Epithelial cell of proximal tubule (primary cell): ENCODE results near the gene VPS16. TPM values are rescaled to one million over a fixed set of nuclear protein-coding genes. Genes with fewer than 3 reads are reported as not detected.
A peak's percentile ranks its signal among the peaks of the same experiment; 100 is the strongest.

ENCODE experiments used
- DNase-seq: peaks from one replicate; pipeline ENCODE4 v3.0.0-alpha.2; 2011; ENCODE audit warnings: low read depth
- H3K4me3 ChIP-seq: 2 replicates; pipeline ENCODE4 v1.5.1; 2011; ENCODE audit warnings: low read depth, mild to moderate bottlenecking, low read length
- total RNA-seq: library from RNA; depleted of rRNA; stranded (reverse); fragments of >200 nt; gene quantifications from 2 replicates; pipeline ENCODE4 v1.2.3, GENCODE V29; 2015
- TF ChIP-seq, protein P1 (sequence below): conservative IDR thresholded peaks from 2 replicates; pipeline ENCODE4 v1.5.1; 2012; ENCODE audit warnings: low read depth, mild to moderate bottlenecking, low read length

VPS16 gene
- total RNA-seq, 1 donor from 2014 or later: 18.1 TPM

DNA sequence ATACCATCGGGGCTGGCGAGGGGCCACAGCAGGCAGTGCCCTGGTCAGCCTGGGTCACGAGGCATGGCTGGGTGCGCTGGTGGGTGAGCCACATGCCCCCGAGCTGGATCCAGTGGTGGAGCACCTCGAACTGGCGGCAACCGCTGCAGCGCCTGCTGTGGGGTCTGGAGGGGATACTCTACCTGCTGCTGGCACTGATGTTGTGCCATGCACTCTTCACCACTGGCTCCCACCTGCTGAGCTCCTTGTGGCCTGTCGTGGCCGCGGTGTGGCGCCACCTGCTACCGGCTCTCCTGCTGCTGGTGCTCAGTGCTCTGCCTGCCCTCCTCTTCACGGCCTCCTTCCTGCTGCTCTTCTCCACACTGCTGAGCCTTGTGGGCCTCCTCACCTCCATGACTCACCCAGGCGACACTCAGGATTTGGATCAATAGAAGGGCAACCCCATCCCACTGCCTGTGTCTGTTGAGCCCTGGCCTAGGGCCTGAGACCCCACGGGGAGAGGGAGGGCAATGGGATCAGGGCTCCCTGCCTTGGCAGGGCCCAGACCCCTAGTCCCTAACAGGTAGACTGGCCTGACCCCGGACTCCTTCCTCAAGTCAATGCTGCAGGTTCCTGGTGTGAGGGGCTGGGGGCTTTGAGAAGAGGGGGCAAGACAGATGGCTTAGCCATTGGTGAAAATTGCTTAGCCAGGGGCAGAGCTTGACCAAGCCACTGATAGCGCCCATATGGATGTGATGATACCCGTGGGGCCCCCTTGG, 23.8 kb upstream of the VPS16 start:
- no peak overlapping the region for H3K4me3 ChIP-seq
- TF ChIP-seq, protein P1, sequence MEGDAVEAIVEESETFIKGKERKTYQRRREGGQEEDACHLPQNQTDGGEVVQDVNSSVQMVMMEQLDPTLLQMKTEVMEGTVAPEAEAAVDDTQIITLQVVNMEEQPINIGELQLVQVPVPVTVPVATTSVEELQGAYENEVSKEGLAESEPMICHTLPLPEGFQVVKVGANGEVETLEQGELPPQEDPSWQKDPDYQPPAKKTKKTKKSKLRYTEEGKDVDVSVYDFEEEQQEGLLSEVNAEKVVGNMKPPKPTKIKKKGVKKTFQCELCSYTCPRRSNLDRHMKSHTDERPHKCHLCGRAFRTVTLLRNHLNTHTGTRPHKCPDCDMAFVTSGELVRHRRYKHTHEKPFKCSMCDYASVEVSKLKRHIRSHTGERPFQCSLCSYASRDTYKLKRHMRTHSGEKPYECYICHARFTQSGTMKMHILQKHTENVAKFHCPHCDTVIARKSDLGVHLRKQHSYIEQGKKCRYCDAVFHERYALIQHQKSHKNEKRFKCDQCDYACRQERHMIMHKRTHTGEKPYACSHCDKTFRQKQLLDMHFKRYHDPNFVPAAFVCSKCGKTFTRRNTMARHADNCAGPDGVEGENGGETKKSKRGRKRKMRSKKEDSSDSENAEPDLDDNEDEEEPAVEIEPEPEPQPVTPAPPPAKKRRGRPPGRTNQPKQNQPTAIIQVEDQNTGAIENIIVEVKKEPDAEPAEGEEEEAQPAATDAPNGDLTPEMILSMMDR: peak; percentile 3
- DNase-seq: no peak

DNA sequence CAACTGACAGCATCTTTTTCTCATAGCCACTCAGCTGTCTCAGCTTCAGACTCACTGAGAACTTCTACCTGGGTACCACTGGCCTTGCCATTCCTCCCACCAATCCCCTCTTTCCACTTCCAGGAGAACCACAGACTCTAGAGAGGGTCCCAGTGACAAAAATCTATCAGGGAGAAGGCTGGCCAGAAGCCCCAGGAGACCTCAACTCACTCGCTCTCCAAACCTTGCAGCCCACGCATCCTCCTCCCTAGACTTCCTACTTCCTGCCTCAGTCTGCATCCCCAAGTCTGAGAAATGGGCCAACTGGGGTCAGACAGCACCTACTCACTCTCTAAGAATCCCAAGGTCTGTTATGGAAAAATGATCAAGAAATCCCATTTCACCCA, 23.2 kb upstream of the VPS16 start:
- H3K4me3 ChIP-seq: no peak overlapping the region
- DNase-seq: no peak
- TF ChIP-seq, protein P1: no peak

DNA sequence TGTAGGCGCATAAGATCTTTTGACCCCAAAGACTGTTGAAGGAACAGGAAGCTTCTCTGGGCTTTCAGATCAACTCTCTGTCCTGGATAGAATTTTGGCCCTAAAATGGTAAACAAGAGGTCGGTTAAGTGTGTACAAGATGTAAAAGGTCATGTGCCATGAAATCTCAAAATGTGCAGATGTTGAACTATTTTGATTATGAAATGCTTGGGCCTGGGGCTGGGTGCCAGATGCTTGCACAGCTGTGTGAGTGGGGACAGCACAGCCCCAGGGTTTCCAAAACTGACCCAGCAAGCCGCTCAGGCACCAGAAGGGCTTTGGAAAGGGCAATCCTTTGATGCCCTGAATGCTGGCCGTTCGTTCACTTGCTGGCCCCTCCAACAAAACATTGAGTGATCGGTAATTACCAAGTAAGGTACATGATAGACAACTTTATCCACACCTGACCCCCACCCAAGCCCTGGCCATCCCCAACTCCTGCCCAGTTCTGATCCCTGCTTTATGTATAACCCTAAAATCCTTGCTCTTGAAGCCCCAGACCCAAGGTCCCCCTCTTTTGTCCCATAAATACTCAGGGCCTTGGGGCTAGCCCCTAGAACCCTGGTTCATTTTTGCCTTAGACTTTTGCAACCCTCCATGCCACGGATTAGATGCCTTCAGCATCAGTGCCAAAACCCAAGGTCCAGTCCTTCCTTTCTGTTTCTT, 22.5 kb upstream of the VPS16 start:
- H3K4me3 ChIP-seq: no peak overlapping the region
- TF ChIP-seq, protein P1: no peak
- DNase-seq: no peak

- no peak overlapping the region for H3K4me3 ChIP-seq
- TF ChIP-seq, protein P1: no peak
- DNase-seq: no peak
These were observed 20.3 kb upstream of the VPS16 start for GRCh38 chr20:2820084-2820895.

DNA sequence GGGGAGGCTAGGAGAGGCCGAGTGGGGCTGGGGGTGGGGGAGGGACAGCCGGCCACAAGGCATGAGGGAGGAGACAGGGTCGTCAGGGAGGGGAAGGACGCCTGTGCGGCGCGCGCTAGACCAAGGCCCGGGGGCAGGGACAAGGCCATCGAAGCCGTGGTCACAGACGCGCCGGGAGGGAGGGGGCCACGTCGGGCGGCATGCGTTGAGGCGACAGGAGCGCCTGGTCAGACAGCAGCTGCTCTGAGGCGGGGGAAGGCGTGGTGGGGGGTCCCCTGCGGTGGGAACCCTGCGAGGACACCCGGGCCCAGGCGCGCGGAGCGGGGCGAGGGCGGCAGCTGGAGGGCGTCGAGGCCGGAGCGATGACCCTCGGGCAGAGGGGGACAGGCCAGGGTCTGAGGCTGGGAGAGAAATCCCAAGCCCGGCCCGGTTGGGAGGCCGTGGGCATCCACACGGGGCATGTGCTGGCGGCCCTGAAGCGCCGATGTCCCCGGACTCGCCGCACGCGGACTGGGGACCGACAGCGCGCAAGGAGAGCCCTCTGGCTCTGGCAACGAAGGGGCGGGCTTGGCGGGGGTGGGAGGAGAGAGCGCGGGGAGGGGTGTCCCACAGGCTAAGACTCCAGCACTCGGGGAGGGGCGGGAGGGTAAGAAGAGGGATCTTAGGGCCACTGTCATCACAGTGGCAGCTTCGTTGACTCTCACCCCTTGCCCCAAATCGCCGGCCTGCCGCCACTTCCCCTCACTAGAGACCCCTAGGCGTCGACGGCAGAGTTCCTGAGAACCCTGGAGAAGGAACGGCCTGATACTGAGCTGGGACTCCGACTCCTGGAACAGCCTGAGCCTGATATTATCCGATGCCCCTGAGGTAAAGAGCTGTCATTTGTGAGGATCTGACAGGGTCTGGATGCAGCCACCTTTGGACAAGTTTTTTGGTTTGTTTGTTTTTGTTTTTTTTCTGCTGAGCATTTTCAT, 19.4 kb upstream of the VPS16 start:
- H3K4me3 ChIP-seq: no peak overlapping the region
- no peak for DNase-seq
- TF ChIP-seq, protein P1: no peak

GRCh38 chr20:2822073-2822472, 18.5 kb upstream of the VPS16 start:
- TF ChIP-seq, protein P1: no peak
- DNase-seq: no peak
- H3K4me3 ChIP-seq: no peak overlapping the region
